ENCODE measurements around the gene BCL2. TPM values are rescaled to one million over a fixed set of nuclear protein-coding genes. Genes with fewer than 3 reads are reported as not detected.

Gene BCL2
- total RNA-seq (2011; cell fraction: chromatin; rRNA removed; ENCODE audit: low replicate concordance) = 1.1 and 2.6 TPM in 2 replicates
- total RNA-seq (2011; cell fraction: nucleolus; rRNA removed) = 1.0 and 1.2 TPM in 2 replicates
- total RNA-seq (2011; cell fraction: nucleoplasm; rRNA removed) = 2.5 and 3.2 TPM in 2 replicates
- 0.50 and 0.65 TPM in 2 replicates for total RNA-seq (2014; rRNA removed)
- 0.80 and 0.91 TPM in 2 replicates for total RNA-seq (2014; rRNA removed; fragmentation: Illumina TruSeq; extraction: Trizol)
- total RNA-seq (2015; rRNA removed; fragmentation: Illumina TruSeq; extraction: Trizol) = 0.76 and 0.98 TPM in 2 replicates
- total RNA-seq (2021) = 1.1 and 1.2 TPM in 2 replicates
- 0.43 and 0.78 TPM in 2 replicates for polyA plus RNA-seq (2011; rRNA removed)
- polyA plus RNA-seq (2011; cell fraction: cytosol; rRNA removed) = 0.37 and 0.61 TPM in 2 replicates
- polyA plus RNA-seq (2011; cell fraction: nucleus; rRNA removed) = 0.44 and 0.75 TPM in 2 replicates
- 0.66 and 0.75 TPM in 2 replicates for polyA plus RNA-seq (2012)
- polyA plus RNA-seq (2014; fragmentation: Illumina TruSeq; extraction: Trizol) = 0.65 and 0.72 TPM in 2 replicates
- polyA plus RNA-seq (2014; fragmentation: Nextera tagmentation; extraction: Ambion mirVana) = under 1 TPM; 0.10 to 0.18 TPM
- polyA plus RNA-seq (2014; rRNA removed) = 0.23 and 0.62 TPM in 2 replicates
- 1.3 and 2.3 TPM in 2 replicates for polyA minus RNA-seq (2011; rRNA and poly(A)+ RNA removed)
- polyA minus RNA-seq (2011; cell fraction: cytosol; rRNA and poly(A)+ RNA removed) = 0.82 and 1.0 TPM in 2 replicates
- polyA minus RNA-seq (2011; cell fraction: nucleus; rRNA and poly(A)+ RNA removed) = 2.4 and 2.8 TPM in 2 replicates
- percentile 32 among the genes with signal in this experiment for Bru-seq, nascent RNA
- BruChase-seq, experiment 1, labeled RNA remaining after a 2-hour chase = percentile 30 among the genes with signal in this experiment
- percentile 31 among the genes with signal in this experiment for BruChase-seq, experiment 2, labeled RNA remaining after a 6-hour chase
- long read RNA-seq, experiment 1, full-length matches to known transcripts = 1 of 3 reads
- long read RNA-seq, experiment 1, partial matches to known transcripts = 1 of 3 reads
- long read RNA-seq, experiment 1, other reads (novel, unspliced or antisense) = 1 of 3 reads
- long read RNA-seq, experiment 2 = 0 reads
- long read RNA-seq, experiment 3 = 0 reads

DNA sequence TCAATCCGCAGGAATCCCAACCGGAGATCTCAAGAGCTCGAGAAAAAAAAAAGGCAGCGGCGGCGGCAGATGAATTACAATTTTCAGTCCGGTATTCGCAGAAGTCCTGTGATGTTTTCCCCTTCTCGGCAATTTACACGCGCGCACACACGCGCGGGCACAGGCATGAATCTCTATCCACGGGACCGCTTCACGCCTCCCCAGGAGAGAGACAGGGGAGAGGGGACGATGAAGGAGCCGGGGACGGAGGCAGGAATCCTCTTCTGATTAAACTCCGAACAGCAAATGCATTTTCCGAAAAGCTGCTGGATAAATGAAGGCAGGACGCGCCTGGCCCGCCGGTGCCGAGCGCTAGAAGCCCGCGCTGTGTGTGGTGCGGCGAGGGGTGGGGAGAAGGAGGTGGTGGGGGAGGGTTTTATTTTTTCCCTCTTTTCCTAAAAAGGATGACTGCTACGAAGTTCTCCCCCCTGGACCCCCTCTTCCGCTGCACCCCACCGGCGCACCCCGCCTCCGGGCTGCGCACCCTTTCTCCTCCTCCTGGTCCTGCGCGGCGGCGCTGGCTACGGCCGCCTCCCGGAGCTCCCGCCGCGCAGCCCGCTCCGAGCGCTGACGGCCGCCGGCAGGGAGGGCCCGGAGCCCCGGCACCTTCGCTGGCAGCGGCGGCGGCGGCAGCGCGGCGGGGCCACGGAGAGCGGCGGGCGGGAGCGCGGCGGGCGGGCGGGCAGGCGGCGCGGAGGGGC lies at the start of gene BCL2:
Gene BCL2 (minus strand): TSS at position 387 of the 740 bp plus-strand sequence.
- H3K36me3 ChIP-seq (ENCODE audit: control insufficient read depth, insufficient read depth, low read length) = no peaks in the 10 kb centered on the region
- intact Hi-C loops (cut with micrococcal nuclease) = loop anchor here (5.0 kb wide), 1 partner anchor 187 kb away; no protein-coding TSS in a partner anchor
- H4K20me1 ChIP-seq (replicated peaks; ENCODE audit: control insufficient read depth, insufficient read depth, low read length) = no peaks in the 10 kb centered on the region
- no peaks in the 10 kb centered on the region for H3K9me1 ChIP-seq (ENCODE audit: control insufficient read depth, insufficient read depth, low read length)
- no TSS peak for BruUV-seq (replicated peaks)
- no peaks in the 10 kb centered on the region for H3K9me3 ChIP-seq (replicated peaks; ENCODE audit: control insufficient read depth, insufficient read depth, low read depth, low read length)
- peaks cover 7 to 17% of the 10 kb centered on the region in 2 experiments; a peak in 4 of 5 replicates for H3K4me1 ChIP-seq (replicated peaks in 1 of 2; ENCODE audit: control insufficient read depth in 2 of 2, insufficient read depth in 2 of 2, low read length in 2 of 2)
- no peaks in the 10 kb centered on the region for H3K79me2 ChIP-seq (ENCODE audit: control insufficient read depth, insufficient read depth, low read length)
- peak within 1 kb of the TSS; percentile 91 for H2AFZ ChIP-seq (ENCODE audit: low read depth, low read length)
- peak within 1 kb of the TSS; percentile 63 to 92 for H3K9ac ChIP-seq (ENCODE audit: insufficient read depth in 1 of 2, low read depth in 2 of 2, low read length in 2 of 2)
- ATAC-seq (peak; percentile 68), FAIRE-seq (no peak), DNase-seq (ENCODE audit: extremely low read depth in 1 of 4, low spot score in 3 of 4) (peak in 2 of 4 experiments; percentile 28)
- H3K4me2 ChIP-seq (ENCODE audit: insufficient read depth, low read length) = peak within 1 kb of the TSS; percentile 76
- H3K27me3 ChIP-seq (ENCODE audit: control insufficient read depth in 2 of 2, insufficient read depth in 2 of 2, low read length in 2 of 2) = peaks cover 0 to 10% of the 10 kb centered on the region in 2 experiments; a peak in 2 of 5 replicates
- peak within 1 kb of the TSS; percentile 46 for H3K4me3 ChIP-seq
- in situ Hi-C loops (cut with MboI) = loop anchor here (5.0 kb wide), 1 partner anchor 302 kb away; no protein-coding TSS in a partner anchor
- CTCF ChIA-PET (ENCODE audit: low intra/inter-chr PET ratio) = interaction anchor here (0.6 kb wide), 2 partner anchors 315 to 407 kb away, joined by 3 read pairs; no protein-coding TSS in a partner anchor
- 2% methylated on average over 18 of the region's 78 CpGs for WGBS (ENCODE audit: insufficient coverage, low coverage, missing lambda C conversion rate)
- POLR2A ChIA-PET = interaction anchor here (1.2 kb wide), 1 partner anchor 167 kb away, joined by 3 read pairs; no protein-coding TSS in a partner anchor
- TF ChIP-seq TAF9B (IDR thresholded peaks at IDR 0.05; ENCODE audit: partially characterized antibody) = no peak
- TF ChIP-seq, protein P1, sequence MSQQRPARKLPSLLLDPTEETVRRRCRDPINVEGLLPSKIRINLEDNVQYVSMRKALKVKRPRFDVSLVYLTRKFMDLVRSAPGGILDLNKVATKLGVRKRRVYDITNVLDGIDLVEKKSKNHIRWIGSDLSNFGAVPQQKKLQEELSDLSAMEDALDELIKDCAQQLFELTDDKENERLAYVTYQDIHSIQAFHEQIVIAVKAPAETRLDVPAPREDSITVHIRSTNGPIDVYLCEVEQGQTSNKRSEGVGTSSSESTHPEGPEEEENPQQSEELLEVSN (IDR thresholded peaks at IDR 0.05; ENCODE audit: borderline replicate concordance in 1 of 2, extremely low read depth in 1 of 2, insufficient read depth in 1 of 2, insufficient read length in 1 of 2, low read depth in 1 of 2, low read length in 1 of 2, poor library complexity in 1 of 2, severe bottlenecking in 1 of 2) = peak in 1 of 2 experiments; percentile 26
- peak; percentile 15 for TF ChIP-seq KDM5B (IDR thresholded peaks at IDR 0.05; ENCODE audit: insufficient replicate concordance, low read depth, low read length)
- TF ChIP-seq NRF1 (conservative IDR thresholded peaks at IDR 0.05 in 1 of 2, IDR thresholded peaks at IDR 0.05 in 1 of 2) = 0 out of 4 replicates have a peak, but pooled peaks of 1 of the 2 experiments have one; percentile 20
- TF ChIP-seq, protein P2, sequence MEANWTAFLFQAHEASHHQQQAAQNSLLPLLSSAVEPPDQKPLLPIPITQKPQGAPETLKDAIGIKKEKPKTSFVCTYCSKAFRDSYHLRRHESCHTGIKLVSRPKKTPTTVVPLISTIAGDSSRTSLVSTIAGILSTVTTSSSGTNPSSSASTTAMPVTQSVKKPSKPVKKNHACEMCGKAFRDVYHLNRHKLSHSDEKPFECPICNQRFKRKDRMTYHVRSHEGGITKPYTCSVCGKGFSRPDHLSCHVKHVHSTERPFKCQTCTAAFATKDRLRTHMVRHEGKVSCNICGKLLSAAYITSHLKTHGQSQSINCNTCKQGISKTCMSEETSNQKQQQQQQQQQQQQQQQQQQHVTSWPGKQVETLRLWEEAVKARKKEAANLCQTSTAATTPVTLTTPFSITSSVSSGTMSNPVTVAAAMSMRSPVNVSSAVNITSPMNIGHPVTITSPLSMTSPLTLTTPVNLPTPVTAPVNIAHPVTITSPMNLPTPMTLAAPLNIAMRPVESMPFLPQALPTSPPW (CRISPR knock-in tag; IDR thresholded peaks at IDR 0.05) = 0 out of 2 replicates have a peak, but pooled peaks have one; percentile 54
- no peak for TF ChIP-seq TRIM24 (IDR thresholded peaks at IDR 0.05)
- peak; percentile 5; the same call in 1 of the 2 replicates for TF ChIP-seq ZBTB7A (IDR thresholded peaks at IDR 0.05; ENCODE audit: borderline replicate concordance, control insufficient read depth, low read depth, low read length)
- TF ChIP-seq HNRNPLL (IDR thresholded peaks at IDR 0.05; ENCODE audit: low read depth, low read length, poor library complexity, severe bottlenecking) = peak; percentile 28
- H3K27ac ChIP-seq (ENCODE audit: extremely low read depth, low read depth, low read length) = peak within 1 kb of the TSS; percentile 60; the same call in 1 of the 3 replicates

Measured in K562 (cell line).